ENCODE measurements around the gene PDE8B. TPM values are rescaled to one million over a fixed set of nuclear protein-coding genes. Genes with fewer than 3 reads are reported as not detected.

PDE8B gene
- total and polyA plus RNA-seq, 7 donors: 0.23 to 11.3 (median 2.9) TPM

- Histone ChIP-seq H3K36me3 (no peaks in the 10 kb centered on the region), H3K4me3 (no peak overlapping the region), H3K9me3 (no peaks in the 10 kb centered on the region), H3K27me3 (no peaks in the 10 kb centered on the region), H3K27ac (no peak overlapping the region), H3K4me1 (peaks cover 0 to 27% (median 25%) of the 10 kb centered on the region in 4 donors)
- DNase-seq: no peak
- intact Hi-C loops (cut with DNase I): no loop called here
- 57 to 71% methylated on average over 1 of the region's 1 CpG for WGBS, 2 donors
- TF ChIP-seq POLR2AphosphoS5 (IDR thresholded peaks at IDR 0.05): no peak
- TF ChIP-seq EP300 (IDR thresholded peaks at IDR 0.05): no peak
- TF ChIP-seq CTCF (IDR thresholded peaks at IDR 0.05): no peak
- TF ChIP-seq POLR2A (IDR thresholded peaks at IDR 0.05): no peak
Observed at GRCh38 chr5:77311214-77311571, 100.7 kb downstream of the PDE8B start.

- no peak overlapping the region for H3K27ac ChIP-seq
- 60 to 88% methylated on average over 1 of the region's 1 CpG for WGBS, 2 donors
- DNase-seq: no peak
- intact Hi-C loops (cut with DNase I): no loop called here
- H3K36me3 ChIP-seq: no peaks in the 10 kb centered on the region
- no peak overlapping the region for H3K4me3 ChIP-seq
- TF ChIP-seq POLR2A (IDR thresholded peaks at IDR 0.05) (no peak), POLR2AphosphoS5 (IDR thresholded peaks at IDR 0.05) (no peak), CTCF (IDR thresholded peaks at IDR 0.05) (no peak), EP300 (IDR thresholded peaks at IDR 0.05) (no peak)
- no peaks in the 10 kb centered on the region for H3K9me3 ChIP-seq
- H3K4me1 ChIP-seq: peaks cover 0 to 15% (median 13%) of the 10 kb centered on the region in 4 donors
- no peaks in the 10 kb centered on the region for H3K27me3 ChIP-seq
Observed at GRCh38 chr5:77312413-77312812, 101.9 kb downstream of the PDE8B start.

- intact Hi-C loops (cut with DNase I): no loop called here
- DNase-seq: no peak
- Histone ChIP-seq H3K27ac (no peak overlapping the region), H3K36me3 (no peaks in the 10 kb centered on the region), H3K4me1 (no peaks in the 10 kb centered on the region), H3K9me3 (no peaks in the 10 kb centered on the region), H3K27me3 (no peaks in the 10 kb centered on the region), H3K4me3 (no peak overlapping the region)
- TF ChIP-seq CTCF (IDR thresholded peaks at IDR 0.05) (no peak), POLR2AphosphoS5 (IDR thresholded peaks at IDR 0.05) (no peak), EP300 (IDR thresholded peaks at IDR 0.05) (no peak), POLR2A (IDR thresholded peaks at IDR 0.05) (no peak)
- 80 to 89% methylated on average over 1 of the region's 1 CpG for WGBS, 2 donors
Observed at GRCh38 chr5:77316871-77317661, 106.6 kb downstream of the PDE8B start.

- TF ChIP-seq POLR2A (IDR thresholded peaks at IDR 0.05): no peak
- no peak for TF ChIP-seq CTCF (IDR thresholded peaks at IDR 0.05)
- TF ChIP-seq EP300 (IDR thresholded peaks at IDR 0.05): no peak
- no peak for TF ChIP-seq POLR2AphosphoS5 (IDR thresholded peaks at IDR 0.05)
- intact Hi-C loops (cut with DNase I): no loop called here
- no peak overlapping the region for H3K4me3 ChIP-seq
- H3K4me1 ChIP-seq: no peaks in the 10 kb centered on the region
- H3K27me3 ChIP-seq: no peaks in the 10 kb centered on the region
- WGBS, 2 donors: 87 to 92% methylated on average over 2 of the region's 2 CpGs
- H3K36me3 ChIP-seq: no peaks in the 10 kb centered on the region
- DNase-seq: no peak
- H3K27ac ChIP-seq: no peak overlapping the region
- no peaks in the 10 kb centered on the region for H3K9me3 ChIP-seq
Observed at GRCh38 chr5:77318060-77318459, 107.6 kb downstream of the PDE8B start.

Measured in sigmoid colon (tissue), 7 donors.